Mesendoderm (in vitro differentiated cells): ENCODE results near the gene IRAK2.
"Not testable (repeated sequence)": the region's sequence is repeated elsewhere in the genome, so short reads cannot be mapped to it uniquely, and the experiment has no call there.

ENCODE experiments used
- DNase-seq: peaks from one replicate; pipeline ENCODE4 v3.0.0; 2013
- H2AK5ac ChIP-seq: 2 replicates; pipeline ENCODE4 v1.6.1; 2013; ENCODE audit warnings: low read length, inconsistent platforms
- H2BK120ac ChIP-seq: 2 replicates; pipeline ENCODE4 v1.6.1; 2013; ENCODE audit warnings: low read depth, mild to moderate bottlenecking, low read length, moderate library complexity, mixed read lengths
- H2BK15ac ChIP-seq: replicated peaks from 2 replicates; pipeline ENCODE4 v1.6.1; 2013; ENCODE audit warnings: low read depth, mild to moderate bottlenecking, moderate library complexity
- H2BK5ac ChIP-seq: 2 replicates; pipeline ENCODE4 v1.6.1; 2013; ENCODE audit warnings: low read length, inconsistent platforms
- H3K18ac ChIP-seq: 2 replicates; pipeline ENCODE4 v1.6.1; 2013; ENCODE audit warnings: mild to moderate bottlenecking, low read length, mixed read lengths
- H3K23ac ChIP-seq: one replicate; pipeline ENCODE4 v1.6.1; 2013; ENCODE audit warnings: low read length
- H3K27ac ChIP-seq: 2 replicates; pipeline ENCODE4 v1.5.1; 2013; ENCODE audit warnings: low read depth, mild to moderate bottlenecking, inconsistent platforms, low read length, moderate library complexity
- H3K27me3 ChIP-seq: 2 replicates; pipeline ENCODE4 v1.6.1; 2013; ENCODE audit warnings: low read length, control low read depth, mild to moderate bottlenecking, inconsistent platforms; ENCODE audit not compliant: insufficient read depth, poor library complexity
- H3K36me3 ChIP-seq: 2 replicates; pipeline ENCODE4 v1.6.1; 2013; ENCODE audit warnings: low read length, inconsistent platforms; ENCODE audit not compliant: control insufficient read depth, insufficient read depth
- H3K4ac ChIP-seq: one replicate; pipeline ENCODE4 v1.6.1; 2013; ENCODE audit warnings: low read depth, mild to moderate bottlenecking, low read length, moderate library complexity
- H3K4me1 ChIP-seq: 2 replicates; pipeline ENCODE4 v1.6.1; 2013; ENCODE audit warnings: low read depth, low read length, inconsistent platforms; ENCODE audit not compliant: control insufficient read depth
- H3K4me2 ChIP-seq: 2 replicates; pipeline ENCODE4 v1.6.1; 2013; ENCODE audit warnings: low read length
- H3K4me3 ChIP-seq: 2 replicates; pipeline ENCODE4 v1.5.1; 2013; ENCODE audit warnings: mild to moderate bottlenecking, low read length
- H3K56ac ChIP-seq: one replicate; pipeline ENCODE4 v1.6.1; 2013; ENCODE audit warnings: low read length
- H3K79me1 ChIP-seq: 2 replicates; pipeline ENCODE4 v1.6.1; 2013; ENCODE audit warnings: low read length, inconsistent platforms
- H3K79me2 ChIP-seq: 2 replicates; pipeline ENCODE4 v1.6.1; 2013; ENCODE audit warnings: mild to moderate bottlenecking, low read length; ENCODE audit not compliant: control insufficient read depth, insufficient read depth
- H3K9ac ChIP-seq: 2 replicates; pipeline ENCODE4 v1.6.1; 2013; ENCODE audit warnings: low read length, inconsistent platforms
- H4K5ac ChIP-seq: one replicate; pipeline ENCODE4 v1.6.1; 2013; ENCODE audit warnings: low read length
- H4K8ac ChIP-seq: one replicate; pipeline ENCODE4 v1.6.1; 2013; ENCODE audit warnings: low read depth, mild to moderate bottlenecking, control low read depth, low read length, moderate library complexity
- WGBS: extraction: QIAGEN DNeasy Blood & Tissue Kit; methylation state at CpG from one replicate; pipeline ENCODE4 v1.1.7; 2013; ENCODE audit warnings: low lambda C conversion rate, missing lambda C conversion rate; ENCODE audit not compliant: insufficient coverage; ENCODE audit errors: extremely low coverage; 5-methylcytosine and 5-hydroxymethylcytosine counted together

IRAK2 gene

GRCh38 chr3:10121064-10121463 lies 43.7 kb upstream of the IRAK2 start:
- H4K5ac ChIP-seq, result no peak overlapping the region
- H3K79me1 ChIP-seq, result peaks cover 11% of the 10 kb centered on the region
- no peaks in the 10 kb centered on the region for H3K36me3 ChIP-seq
- H3K9ac ChIP-seq, result no peak overlapping the region
- H3K79me2 ChIP-seq, result peaks cover 18% of the 10 kb centered on the region
- DNase-seq, result no peak
- H3K23ac ChIP-seq, result no peak overlapping the region
- H3K18ac ChIP-seq, result no peak overlapping the region
- no peak overlapping the region for H3K4me2 ChIP-seq
- no peak overlapping the region for H3K4me3 ChIP-seq
- no peak overlapping the region for H2BK15ac ChIP-seq
- no peak overlapping the region for H3K56ac ChIP-seq
- H3K4me1 ChIP-seq, result no peaks in the 10 kb centered on the region
- H4K8ac ChIP-seq, result no peak overlapping the region
- no peak overlapping the region for H2AK5ac ChIP-seq
- H3K27ac ChIP-seq, result no peak overlapping the region
- no peak overlapping the region for H2BK5ac ChIP-seq
- WGBS, result no CpG with 5 or more reads among the region's 2 CpGs
- no peak overlapping the region for H3K4ac ChIP-seq
- H3K27me3 ChIP-seq, result no peaks in the 10 kb centered on the region
- H2BK120ac ChIP-seq, result no peak overlapping the region

DNA sequence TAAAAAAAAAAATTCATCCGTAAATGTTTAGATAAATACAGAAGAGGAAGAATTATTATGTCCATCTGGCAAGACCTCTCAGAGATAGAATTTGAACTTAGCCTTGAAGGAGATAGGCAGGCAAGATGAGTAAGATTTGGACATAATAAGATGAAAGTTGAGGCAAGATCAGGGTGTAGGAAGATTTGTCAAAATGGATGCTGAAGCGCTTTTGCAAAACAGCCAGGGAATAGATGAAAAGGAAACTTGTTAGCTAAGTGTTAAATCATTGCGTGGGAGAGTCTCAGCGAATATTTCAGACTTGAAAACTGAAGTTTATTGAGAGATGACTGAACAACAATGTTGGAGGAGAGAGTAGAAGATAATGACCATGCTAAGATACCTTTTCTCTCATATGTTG lies 42.0 kb upstream of the IRAK2 start:
- no peak overlapping the region for H3K4me2 ChIP-seq
- no peak overlapping the region for H3K4ac ChIP-seq
- no CpG with 5 or more reads among the region's 4 CpGs for WGBS
- no peak overlapping the region for H3K27ac ChIP-seq
- H2BK120ac ChIP-seq, result no peak overlapping the region
- no peak overlapping the region for H3K56ac ChIP-seq
- no peak for DNase-seq
- no peak overlapping the region for H4K8ac ChIP-seq
- H2BK15ac ChIP-seq, result no peak overlapping the region
- H3K4me1 ChIP-seq, result no peaks in the 10 kb centered on the region
- H3K27me3 ChIP-seq, result no peaks in the 10 kb centered on the region
- no peak overlapping the region for H2AK5ac ChIP-seq
- H3K79me1 ChIP-seq, result peaks cover 7% of the 10 kb centered on the region
- peaks cover 7% of the 10 kb centered on the region for H3K79me2 ChIP-seq
- peaks cover 3% of the 10 kb centered on the region for H3K36me3 ChIP-seq
- no peak overlapping the region for H3K18ac ChIP-seq
- no peak overlapping the region for H4K5ac ChIP-seq
- no peak overlapping the region for H3K4me3 ChIP-seq
- H3K23ac ChIP-seq, result no peak overlapping the region
- no peak overlapping the region for H2BK5ac ChIP-seq
- no peak overlapping the region for H3K9ac ChIP-seq

DNA sequence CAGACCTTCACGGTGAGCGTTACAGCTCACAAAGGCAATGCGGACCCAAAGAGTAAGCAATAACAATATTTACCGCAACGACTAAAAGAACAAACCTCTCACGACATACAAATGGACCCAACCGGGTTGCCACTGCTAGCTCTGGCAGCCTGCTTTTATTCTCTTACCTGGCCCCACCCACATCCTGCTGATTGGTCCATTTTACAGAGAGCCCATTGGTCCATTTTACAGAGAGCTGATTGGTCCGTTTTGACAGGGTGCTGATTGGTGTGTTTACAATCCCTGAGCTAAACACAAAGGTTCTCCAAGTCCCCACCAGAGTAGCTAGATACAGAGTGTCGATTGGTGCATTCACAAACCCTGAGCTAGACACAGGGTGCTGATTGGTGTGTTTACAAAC lies 28.8 kb upstream of the IRAK2 start:
- not testable (repeated sequence) for H2BK5ac ChIP-seq, H4K8ac ChIP-seq, H3K79me2 ChIP-seq, H3K23ac ChIP-seq, H3K27ac ChIP-seq, H3K27me3 ChIP-seq, H3K9ac ChIP-seq, H3K4me3 ChIP-seq, H2BK120ac ChIP-seq, H3K4me1 ChIP-seq, H3K4ac ChIP-seq, H4K5ac ChIP-seq, H3K36me3 ChIP-seq, H3K56ac ChIP-seq, H2AK5ac ChIP-seq, H3K79me1 ChIP-seq, H3K4me2 ChIP-seq, H3K18ac ChIP-seq, DNase-seq, H2BK15ac ChIP-seq
- WGBS, result no CpG with 5 or more reads among the region's 9 CpGs

- Histone ChIP-seq H2AK5ac (no peak overlapping the region), H3K79me1 (no peaks in the 10 kb centered on the region), H3K23ac (no peak overlapping the region), H3K56ac (no peak overlapping the region), H3K4ac (no peak overlapping the region), H3K27me3 (no peaks in the 10 kb centered on the region), H4K8ac (no peak overlapping the region), H3K4me2 (no peak overlapping the region), H3K27ac (no peak overlapping the region), H3K4me3 (no peak overlapping the region), H2BK120ac (no peak overlapping the region), H2BK5ac (no peak overlapping the region), H3K9ac (no peak overlapping the region), H4K5ac (no peak overlapping the region), H3K18ac (no peak overlapping the region), H3K36me3 (no peaks in the 10 kb centered on the region), H2BK15ac (no peak overlapping the region), H3K79me2 (no peaks in the 10 kb centered on the region), H3K4me1 (no peaks in the 10 kb centered on the region)
- WGBS, result no CpG with 5 or more reads among the region's 25 CpGs
- no peak for DNase-seq
Observed at GRCh38 chr3:10136426-10137005, 28.2 kb upstream of the IRAK2 start.

GRCh38 chr3:10137178-10137577 lies 27.5 kb upstream of the IRAK2 start:
- Histone ChIP-seq H2BK5ac (no peak overlapping the region), H2AK5ac (no peak overlapping the region), H3K79me2 (no peaks in the 10 kb centered on the region), H4K5ac (no peak overlapping the region), H3K56ac (no peak overlapping the region), H3K27me3 (no peaks in the 10 kb centered on the region), H3K4me2 (no peak overlapping the region), H3K79me1 (no peaks in the 10 kb centered on the region), H3K23ac (no peak overlapping the region), H3K4me1 (no peaks in the 10 kb centered on the region), H3K18ac (no peak overlapping the region), H3K4me3 (no peak overlapping the region), H3K9ac (no peak overlapping the region), H3K27ac (no peak overlapping the region), H2BK120ac (no peak overlapping the region), H3K4ac (no peak overlapping the region), H4K8ac (no peak overlapping the region), H3K36me3 (no peaks in the 10 kb centered on the region), H2BK15ac (no peak overlapping the region)
- DNase-seq, result no peak
- no CpG with 5 or more reads among the region's 4 CpGs for WGBS

DNA sequence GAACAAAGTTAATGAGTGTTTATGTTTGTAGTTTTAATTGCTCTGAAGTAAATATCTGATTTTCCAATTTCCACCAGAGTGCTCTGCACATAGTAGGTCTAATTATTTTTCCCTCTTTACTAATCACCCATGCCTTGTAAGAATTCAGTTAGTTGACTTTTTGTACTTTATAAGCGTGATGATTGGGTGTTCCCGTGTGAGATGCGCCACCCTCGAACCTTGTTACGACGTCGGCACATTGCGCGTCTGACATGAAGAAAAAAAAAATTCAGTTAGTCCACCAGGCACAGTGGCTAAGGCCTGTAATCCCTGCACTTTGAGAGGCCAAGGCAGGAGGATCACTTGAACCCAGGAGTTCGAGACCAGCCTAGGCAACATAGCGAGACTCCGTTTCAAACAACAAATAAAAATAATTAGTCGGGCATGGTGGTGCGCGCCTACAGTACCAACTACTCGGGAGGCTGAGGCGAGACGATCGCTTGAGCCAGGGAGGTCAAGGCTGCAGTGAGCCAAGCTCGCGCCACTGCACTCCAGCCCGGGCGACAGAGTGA lies 23.6 kb upstream of the IRAK2 start:
- no peak for DNase-seq
- Histone ChIP-seq H3K56ac (peak overlapping the region; percentile 44), H3K18ac (no peak overlapping the region), H2BK15ac (no peak overlapping the region), H3K4me1 (peaks cover 3% of the 10 kb centered on the region), H3K36me3 (no peaks in the 10 kb centered on the region), H2AK5ac (no peak overlapping the region), H3K4me3 (no peak overlapping the region), H3K27me3 (no peaks in the 10 kb centered on the region), H3K79me1 (peaks cover 7% of the 10 kb centered on the region), H3K27ac (no peak overlapping the region), H2BK5ac (no peak overlapping the region), H3K9ac (no peak overlapping the region), H4K5ac (peak overlapping the region; percentile 60), H3K23ac (no peak overlapping the region), H3K79me2 (peaks cover 24% of the 10 kb centered on the region), H2BK120ac (no peak overlapping the region), H3K4me2 (no peak overlapping the region), H4K8ac (no peak overlapping the region), H3K4ac (no peak overlapping the region)
- WGBS, result no CpG with 5 or more reads among the region's 23 CpGs
